Subcutaneous abdominal adipose tissue (tissue), 5 donors: ENCODE measurements around the gene KCNMA1.

Experiments
- H3K27ac ChIP-seq: one replicate; pipeline ENCODE4 v1.7.0; 2013; ENCODE audit warnings: low read depth, mild to moderate bottlenecking, inconsistent platforms, low read length, moderate library complexity
- H3K27me3 ChIP-seq, 5 donors: one replicate each; pipeline ENCODE4 v1.7.0; 2013; ENCODE audit warnings: low read length in 5 of 5, inconsistent platforms in 1 of 5; ENCODE audit not compliant: control insufficient read depth in 5 of 5, insufficient read depth in 4 of 5
- H3K36me3 ChIP-seq, 5 donors: one replicate each; pipeline ENCODE4 v1.7.0; 2013; ENCODE audit warnings: low read length in 5 of 5; ENCODE audit not compliant: control insufficient read depth in 5 of 5, insufficient read depth in 5 of 5
- H3K4me1 ChIP-seq, 5 donors: one replicate each; pipeline ENCODE4 v1.7.0; 2013; ENCODE audit warnings: low read length in 5 of 5, mild to moderate bottlenecking in 3 of 5, moderate library complexity in 1 of 5; ENCODE audit not compliant: control insufficient read depth in 5 of 5, insufficient read depth in 5 of 5
- H3K4me3 ChIP-seq, 5 donors: one replicate each; pipeline ENCODE4 v1.7.0; 2013; ENCODE audit warnings: low read length in 5 of 5, low read depth in 1 of 5
- H3K9ac ChIP-seq, 5 donors: one replicate each; pipeline ENCODE4 v1.7.0; 2013; ENCODE audit warnings: low read length in 5 of 5, mild to moderate bottlenecking in 4 of 5, moderate library complexity in 3 of 5
- H3K9me3 ChIP-seq, 5 donors: one replicate each; pipeline ENCODE4 v1.7.0; 2013; ENCODE audit warnings: low read length in 5 of 5; ENCODE audit not compliant: control insufficient read depth in 5 of 5
- donor health status: healthy.
- donor health status: healthy.
- donor health status: healthy.
- donor health status: healthy.
- donor health status: healthy.

The KCNMA1 gene

DNA sequence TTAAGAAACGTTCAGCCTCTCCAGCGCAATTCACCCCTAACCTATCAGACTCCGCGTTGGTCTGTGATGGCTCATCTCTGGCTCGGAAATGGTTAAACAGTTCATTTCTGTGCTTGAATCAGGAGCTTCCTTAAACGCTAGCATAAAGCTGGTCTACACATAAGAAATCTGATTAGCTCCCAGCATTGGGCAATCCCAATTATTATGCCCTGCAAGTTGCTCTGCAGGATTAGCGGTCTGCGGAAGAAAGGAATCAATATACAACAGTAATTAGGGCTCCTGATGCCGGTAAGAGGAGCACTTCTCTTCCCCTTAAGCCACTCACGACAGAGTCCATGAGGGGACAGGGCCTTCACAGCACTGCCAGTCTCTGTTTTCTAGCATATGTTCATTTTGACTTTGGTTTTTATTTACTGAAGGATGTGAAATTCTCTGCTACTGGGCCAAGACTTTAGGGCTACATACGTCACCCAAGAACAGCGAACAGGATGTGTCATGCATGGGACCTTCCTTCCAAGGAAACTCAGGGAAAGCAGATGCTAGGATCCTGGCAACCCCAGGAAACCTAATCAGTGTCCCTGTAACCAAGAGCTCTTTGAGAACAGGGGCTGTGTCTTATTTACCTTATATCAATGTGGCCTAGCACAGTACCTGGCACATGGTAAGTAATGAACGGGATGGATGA is 324.4 kb downstream of the KCNMA1 start:
- H3K4me3 ChIP-seq: no peak overlapping the region
- H3K27me3 ChIP-seq: peaks cover 0 to 9% (median 5%) of the 10 kb centered on the region in 5 donors
- H3K4me1 ChIP-seq: no peaks in the 10 kb centered on the region
- no peak overlapping the region for H3K9ac ChIP-seq
- H3K27ac ChIP-seq: no peak overlapping the region
- H3K36me3 ChIP-seq: no peaks in the 10 kb centered on the region
- no peaks in the 10 kb centered on the region for H3K9me3 ChIP-seq

DNA sequence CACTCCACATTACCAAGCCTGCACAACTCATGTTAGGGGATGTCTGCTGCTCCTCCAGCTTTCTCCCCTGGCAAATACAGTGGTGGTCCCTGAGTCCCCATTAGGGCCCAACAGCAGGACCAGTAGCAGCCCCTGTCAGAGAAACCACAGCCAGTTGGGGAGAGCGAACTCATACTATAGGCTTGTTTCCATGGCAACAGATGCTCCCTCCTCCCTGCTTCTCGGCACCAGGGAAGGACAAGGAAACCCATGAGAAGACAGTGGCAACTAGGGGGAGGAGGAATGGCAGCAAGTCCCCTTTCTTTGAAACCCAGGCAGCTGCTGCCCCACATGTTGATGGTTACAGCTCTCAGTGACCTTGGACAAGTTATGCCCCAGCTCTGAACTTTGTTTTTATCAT is 326.4 kb downstream of the KCNMA1 start:
- no peak overlapping the region for H3K9ac ChIP-seq
- H3K27ac ChIP-seq: no peak overlapping the region
- H3K9me3 ChIP-seq: no peaks in the 10 kb centered on the region
- no peak overlapping the region for H3K4me3 ChIP-seq
- H3K4me1 ChIP-seq: no peaks in the 10 kb centered on the region
- H3K36me3 ChIP-seq: no peaks in the 10 kb centered on the region
- H3K27me3 ChIP-seq: peaks cover 0 to 9% (median 4%) of the 10 kb centered on the region in 5 donors

DNA sequence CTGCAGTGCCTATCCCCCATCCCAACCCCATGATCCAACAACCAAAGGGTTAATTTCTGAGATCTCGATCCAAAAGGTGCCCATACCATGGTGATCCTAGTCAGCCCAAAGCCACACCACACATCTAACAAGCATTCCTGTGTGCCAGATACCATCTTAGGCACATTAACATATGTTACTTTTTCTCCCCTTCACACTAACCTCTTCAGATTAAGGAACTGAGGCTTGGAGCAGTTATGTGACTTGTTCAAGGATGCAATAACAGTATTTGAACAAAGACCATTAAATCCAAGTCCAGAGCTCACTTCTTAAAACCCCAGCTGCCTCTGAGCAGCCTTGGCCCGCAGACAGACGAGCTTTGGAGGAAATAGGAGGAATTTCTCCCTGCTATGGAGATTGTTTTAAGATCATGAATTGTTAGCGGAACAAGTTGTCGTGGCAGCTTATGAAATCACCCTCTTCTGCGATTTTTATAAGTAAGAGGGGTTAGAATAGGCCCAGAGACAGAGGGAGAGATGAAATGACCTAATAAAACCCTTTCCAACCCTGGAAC is 327.2 kb downstream of the KCNMA1 start:
- Histone ChIP-seq H3K9me3 (no peaks in the 10 kb centered on the region), H3K9ac (no peak overlapping the region), H3K27me3 (peaks cover 0 to 9% (median 4%) of the 10 kb centered on the region in 5 donors), H3K4me3 (no peak overlapping the region), H3K4me1 (no peaks in the 10 kb centered on the region), H3K36me3 (no peaks in the 10 kb centered on the region), H3K27ac (no peak overlapping the region)

DNA sequence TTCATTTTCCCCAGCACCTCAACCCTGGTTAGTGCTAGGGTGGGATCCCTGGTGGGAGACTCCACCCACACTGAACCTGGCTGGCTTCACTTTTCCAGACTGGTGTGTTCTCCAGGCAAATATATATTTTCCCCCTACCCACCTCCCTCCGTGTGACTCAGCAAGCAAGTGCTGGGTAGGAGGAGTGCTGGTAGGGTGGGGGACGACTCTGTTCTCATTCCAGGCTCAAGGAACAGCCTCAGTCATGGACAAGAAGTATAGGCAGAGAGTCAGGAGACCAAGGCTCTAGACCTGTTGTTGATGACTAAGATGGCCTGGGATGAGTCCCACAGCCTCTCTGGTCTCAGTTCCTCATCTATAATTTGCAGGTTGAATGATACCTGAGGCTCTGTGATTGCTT is 328.1 kb downstream of the KCNMA1 start:
- Histone ChIP-seq H3K27me3 (peaks cover 0 to 9% (median 4%) of the 10 kb centered on the region in 5 donors), H3K36me3 (no peaks in the 10 kb centered on the region), H3K4me3 (no peak overlapping the region), H3K9me3 (no peaks in the 10 kb centered on the region), H3K9ac (no peak overlapping the region), H3K27ac (no peak overlapping the region), H3K4me1 (no peaks in the 10 kb centered on the region)

DNA sequence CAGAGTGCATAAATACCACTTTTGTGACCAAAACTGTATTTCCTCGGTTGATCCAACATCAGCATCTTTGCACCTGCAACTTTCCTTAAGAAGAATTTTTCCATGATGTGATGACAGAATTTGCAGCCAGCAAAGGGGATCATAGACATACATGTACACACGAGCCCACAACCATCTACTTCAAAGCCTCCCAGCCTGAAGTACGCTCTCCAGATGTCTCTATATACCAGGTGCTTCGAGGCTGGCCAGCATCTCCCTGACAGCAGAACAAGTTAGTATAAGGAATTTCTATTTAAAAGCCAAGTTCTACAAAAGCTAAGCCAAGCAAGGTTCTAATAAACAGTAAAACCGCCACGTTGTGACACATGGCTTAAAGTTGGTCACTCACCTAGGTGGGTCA is 328.5 kb downstream of the KCNMA1 start:
- Histone ChIP-seq H3K27ac (no peak overlapping the region), H3K27me3 (peaks cover 0 to 9% (median 4%) of the 10 kb centered on the region in 5 donors), H3K36me3 (no peaks in the 10 kb centered on the region), H3K9me3 (no peaks in the 10 kb centered on the region), H3K9ac (no peak overlapping the region), H3K4me1 (no peaks in the 10 kb centered on the region), H3K4me3 (no peak overlapping the region)

DNA sequence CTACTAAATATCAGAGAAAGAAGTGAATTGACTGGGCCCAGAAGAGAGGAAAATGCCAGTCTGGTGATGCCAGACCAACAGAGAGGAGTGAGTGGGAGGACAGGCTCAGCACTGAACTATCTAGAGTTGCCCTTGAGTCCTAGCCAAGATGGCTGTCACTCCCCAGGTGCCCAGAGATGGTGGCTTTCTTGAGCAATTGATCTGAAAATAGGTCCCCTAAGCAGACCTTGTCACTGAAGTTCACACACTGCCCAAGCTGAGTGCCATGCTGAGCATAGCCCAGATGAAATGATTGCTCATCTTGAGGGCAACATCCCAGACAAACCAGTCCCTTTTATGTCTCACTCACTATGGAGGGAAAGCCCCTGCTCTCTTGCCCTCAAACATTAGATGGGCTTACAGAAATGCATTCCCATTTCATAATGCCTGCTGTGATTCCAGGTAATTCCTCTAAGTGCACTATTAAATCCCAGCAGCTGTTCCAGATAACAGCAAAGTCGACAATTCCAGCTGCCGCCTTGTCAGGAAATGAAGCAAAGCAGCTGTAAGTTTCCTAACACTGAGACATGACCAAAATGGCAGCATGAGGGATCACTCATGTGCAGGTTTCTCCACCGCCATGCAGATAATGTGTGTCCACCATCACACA is 329.4 kb downstream of the KCNMA1 start:
- Histone ChIP-seq H3K36me3 (no peaks in the 10 kb centered on the region), H3K9ac (no peak overlapping the region), H3K9me3 (no peaks in the 10 kb centered on the region), H3K27me3 (peaks cover 0 to 9% (median 4%) of the 10 kb centered on the region in 5 donors), H3K4me3 (no peak overlapping the region), H3K27ac (no peak overlapping the region), H3K4me1 (no peaks in the 10 kb centered on the region)

DNA sequence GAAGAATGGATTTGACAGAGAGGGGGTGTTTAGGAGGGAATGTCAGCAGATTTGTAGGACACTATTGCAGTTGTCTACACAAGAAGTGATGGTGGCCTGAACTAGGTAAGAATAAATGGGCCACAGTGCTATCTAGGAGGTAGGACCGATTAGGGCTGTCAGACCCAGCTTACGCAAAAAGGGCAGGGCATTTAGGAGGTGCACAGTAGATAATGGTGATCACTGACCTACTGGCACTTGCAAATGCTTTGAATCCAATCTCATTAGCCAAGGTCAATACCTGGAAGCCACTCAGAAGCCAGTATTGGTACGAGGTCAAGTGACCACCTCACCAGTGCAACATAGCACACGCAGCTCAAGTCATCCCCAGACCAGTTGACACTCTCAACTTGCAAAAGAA is 330.9 kb downstream of the KCNMA1 start:
- Histone ChIP-seq H3K27me3 (peaks cover 3 to 11% (median 4%) of the 10 kb centered on the region in 5 donors), H3K4me3 (no peak overlapping the region)

DNA sequence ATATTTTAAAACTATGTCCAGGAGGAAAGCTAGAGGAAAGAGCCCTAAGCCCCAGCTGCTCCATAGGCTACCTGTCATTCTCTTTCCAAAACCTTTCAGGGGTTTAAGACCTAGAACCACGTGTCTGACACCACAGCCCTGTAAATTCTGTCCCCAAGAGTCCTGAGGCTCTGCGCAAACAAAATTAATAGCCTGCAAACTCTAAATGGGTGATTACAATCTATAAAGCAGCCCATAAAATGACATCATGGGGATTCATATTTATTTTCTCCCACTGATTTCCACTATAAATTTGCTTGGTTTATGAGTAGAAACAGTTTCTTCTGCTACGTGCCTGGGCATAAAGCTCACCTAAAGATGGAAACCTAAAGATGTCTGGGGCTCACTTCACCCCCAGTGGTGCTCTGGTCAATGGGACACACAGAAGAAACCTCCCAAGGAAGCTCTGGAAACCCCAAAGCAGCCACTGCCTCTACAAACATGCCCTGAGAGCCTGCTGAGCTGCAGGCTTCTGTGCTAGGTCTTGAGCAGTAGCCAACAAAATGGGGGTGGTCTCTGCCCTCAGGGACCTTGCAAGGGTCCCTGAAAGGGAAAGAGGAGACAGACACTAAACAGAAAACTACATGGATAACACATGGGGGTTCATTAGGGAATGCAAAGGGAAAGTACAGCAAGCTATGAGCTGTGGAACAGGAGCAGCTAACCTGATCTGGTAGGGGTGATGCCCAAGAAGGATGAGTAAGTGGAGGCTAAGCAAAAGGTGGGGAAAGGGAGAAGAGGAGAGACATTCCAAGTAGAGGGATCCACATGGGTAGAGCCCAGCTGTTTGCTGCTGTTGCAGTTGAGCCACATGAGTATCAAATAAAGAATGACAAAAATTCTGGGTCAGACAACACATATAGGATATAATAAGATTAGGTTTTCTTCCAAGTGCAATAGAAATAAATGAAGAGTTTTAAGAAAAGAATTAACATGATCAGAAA is 331.7 kb downstream of the KCNMA1 start:
- H3K9me3 ChIP-seq: no peaks in the 10 kb centered on the region
- no peak overlapping the region for H3K27ac ChIP-seq
- peaks cover 3 to 11% (median 4%) of the 10 kb centered on the region in 5 donors for H3K27me3 ChIP-seq
- no peak overlapping the region for H3K9ac ChIP-seq
- H3K4me1 ChIP-seq: no peaks in the 10 kb centered on the region
- H3K4me3 ChIP-seq: no peak overlapping the region
- no peaks in the 10 kb centered on the region for H3K36me3 ChIP-seq

More for the DNA sequence above, 330.9 kb downstream of the KCNMA1 start:
- Histone ChIP-seq H3K36me3 (no peaks in the 10 kb centered on the region), H3K27ac (no peak overlapping the region), H3K4me1 (no peaks in the 10 kb centered on the region), H3K9ac (no peak overlapping the region), H3K9me3 (no peaks in the 10 kb centered on the region)

DNA sequence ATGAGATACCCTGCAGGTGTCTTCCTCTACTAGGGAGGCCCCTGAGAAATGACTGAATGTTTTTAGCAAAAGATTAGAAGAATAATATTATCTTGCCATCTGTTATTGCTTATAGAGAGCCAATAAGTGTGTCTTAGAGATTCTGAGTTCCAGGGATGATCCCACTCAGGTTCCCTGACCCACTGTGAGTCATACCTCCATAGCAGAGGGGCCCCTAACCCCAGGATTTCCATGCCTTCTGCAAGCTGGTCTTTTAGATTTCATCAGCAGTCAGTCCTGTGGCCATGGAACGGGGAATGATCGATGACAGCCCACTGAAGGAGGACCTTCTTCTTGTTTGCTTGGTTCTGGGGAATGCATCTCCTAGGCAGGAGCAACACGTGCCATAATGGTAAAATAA is 333.4 kb downstream of the KCNMA1 start:
- Histone ChIP-seq H3K4me3 (no peak overlapping the region), H3K9me3 (no peaks in the 10 kb centered on the region), H3K9ac (no peak overlapping the region), H3K27ac (no peak overlapping the region), H3K27me3 (peaks cover 0 to 11% (median 3%) of the 10 kb centered on the region in 5 donors), H3K4me1 (no peaks in the 10 kb centered on the region), H3K36me3 (no peaks in the 10 kb centered on the region)
